K562 (cell line): ENCODE results near the gene MINK1.

Experiments
- BACH1 ChIP-seq: fragments of 200-800 bp; sonication (Bioruptor generic); IDR thresholded peaks from 2 replicates; pipeline ENCODE4 v1.6.1; 2016; ENCODE audit warnings: missing genetic modification characterization, missing compliant biosample characterization
- ETV5 ChIP-seq: sonication (generic); formaldehyde crosslinking; IDR thresholded peaks from 2 replicates; pipeline ENCODE4 v1.4.0; 2020; ENCODE audit warnings: low read depth, mild to moderate bottlenecking, missing genetic modification reagents
- PCBP1 ChIP-seq: fragments of 200-400 bp; formaldehyde crosslinking; IDR thresholded peaks from 2 replicates; pipeline ENCODE4 v1.6.1; 2018; ENCODE audit warnings: mild to moderate bottlenecking, low read depth, low read length; ENCODE audit not compliant: poor library complexity, severe bottlenecking
- POLR2A ChIP-seq: fragments of 450-650 bp; conservative IDR thresholded peaks from 2 replicates; pipeline ENCODE4 v1.6.1; 2016
- RFX5 ChIP-seq: IDR thresholded peaks from 2 replicates; pipeline ENCODE4 v1.6.1; 2011; ENCODE audit warnings: low read depth, mild to moderate bottlenecking, improper control_type of control experiment, low read length
- SP2 ChIP-seq: IDR thresholded peaks from 2 replicates; pipeline ENCODE4 v1.6.1; 2011; ENCODE audit warnings: mild to moderate bottlenecking, low read depth, low read length, moderate library complexity; ENCODE audit not compliant: poor library complexity, severe bottlenecking; ENCODE audit errors: extremely low read depth
- TAF15 ChIP-seq: fragments of 200-400 bp; formaldehyde crosslinking; IDR thresholded peaks from 2 replicates; pipeline ENCODE4 v1.6.1; 2017; ENCODE audit warnings: mild to moderate bottlenecking, low read depth, low read length, moderate library complexity
- TFAP4 ChIP-seq: sonication (generic); formaldehyde crosslinking; IDR thresholded peaks from 2 replicates; pipeline ENCODE4 v1.8.0; 2022; ENCODE audit warnings: missing genetic modification reagents, mild to moderate bottlenecking, moderate library complexity, borderline replicate concordance
- ZFP1 ChIP-seq: fragments of 450-650 bp; formaldehyde crosslinking; IDR thresholded peaks from 2 replicates; pipeline ENCODE4 v1.4.0; 2020; ENCODE audit warnings: mild to moderate bottlenecking, mixed read lengths
- ZNF239 ChIP-seq: fragments of 250-450 bp; sonication (Bioruptor Pico); IDR thresholded peaks from 2 replicates; pipeline ENCODE4 v1.4.0; 2020; ENCODE audit warnings: mild to moderate bottlenecking
- TF ChIP-seq, protein P1 (sequence below), 3 experiments: IDR thresholded peaks in 2 of 3; conservative IDR thresholded peaks in 1 of 3; 2 replicates each; pipeline ENCODE4 v1.5.1; 2011 to 2012; ENCODE audit warnings: low read length in 3 of 3, mild to moderate bottlenecking in 3 of 3, control low read depth in 2 of 3, improper control_type of control experiment in 1 of 3, inconsistent platforms in 1 of 3, low read depth in 1 of 3, mixed read lengths in 1 of 3, moderate library complexity in 1 of 3; ENCODE audit not compliant: insufficient read depth in 2 of 3
- TF ChIP-seq, protein P2 (sequence below): fragments of 250-450 bp; sonication (Bioruptor Pico); IDR thresholded peaks from 2 replicates; pipeline ENCODE4 v1.5.0; 2020; ENCODE audit warnings: mild to moderate bottlenecking

DNA sequence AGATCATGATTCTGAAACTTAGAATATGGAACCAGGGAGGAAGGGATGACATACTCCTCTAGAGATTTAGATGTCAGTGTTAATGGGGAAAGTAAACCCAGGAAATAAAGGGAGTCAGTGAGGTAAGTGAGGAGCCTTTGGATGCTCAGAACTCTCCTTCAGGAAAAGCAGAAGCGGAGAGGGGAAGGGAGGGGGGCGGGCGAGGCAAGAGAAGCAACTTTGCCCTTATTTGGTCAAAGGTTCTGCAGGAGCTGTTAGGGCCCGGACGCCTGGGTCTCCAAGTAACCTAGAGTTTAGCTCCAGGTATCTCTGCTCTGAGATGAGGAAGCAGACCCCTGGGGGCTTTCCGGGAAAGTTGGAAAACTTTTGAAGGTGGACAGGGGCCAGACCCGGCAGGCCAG lies 113.9 kb downstream of the MINK1 start:
- TF ChIP-seq RFX5 (no peak), POLR2A (no peak), ZFP1 (CRISPR knock-in tag) (no peak), TFAP4 (CRISPR knock-in tag) (no peak), BACH1 (tag) (no peak), TAF15 (no peak), PCBP1 (no peak), ZNF239 (CRISPR knock-in tag) (no peak), ETV5 (CRISPR knock-in tag) (no peak), SP2 (no peak)
- TF ChIP-seq, protein P1, sequence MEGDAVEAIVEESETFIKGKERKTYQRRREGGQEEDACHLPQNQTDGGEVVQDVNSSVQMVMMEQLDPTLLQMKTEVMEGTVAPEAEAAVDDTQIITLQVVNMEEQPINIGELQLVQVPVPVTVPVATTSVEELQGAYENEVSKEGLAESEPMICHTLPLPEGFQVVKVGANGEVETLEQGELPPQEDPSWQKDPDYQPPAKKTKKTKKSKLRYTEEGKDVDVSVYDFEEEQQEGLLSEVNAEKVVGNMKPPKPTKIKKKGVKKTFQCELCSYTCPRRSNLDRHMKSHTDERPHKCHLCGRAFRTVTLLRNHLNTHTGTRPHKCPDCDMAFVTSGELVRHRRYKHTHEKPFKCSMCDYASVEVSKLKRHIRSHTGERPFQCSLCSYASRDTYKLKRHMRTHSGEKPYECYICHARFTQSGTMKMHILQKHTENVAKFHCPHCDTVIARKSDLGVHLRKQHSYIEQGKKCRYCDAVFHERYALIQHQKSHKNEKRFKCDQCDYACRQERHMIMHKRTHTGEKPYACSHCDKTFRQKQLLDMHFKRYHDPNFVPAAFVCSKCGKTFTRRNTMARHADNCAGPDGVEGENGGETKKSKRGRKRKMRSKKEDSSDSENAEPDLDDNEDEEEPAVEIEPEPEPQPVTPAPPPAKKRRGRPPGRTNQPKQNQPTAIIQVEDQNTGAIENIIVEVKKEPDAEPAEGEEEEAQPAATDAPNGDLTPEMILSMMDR (IDR thresholded peaks at IDR 0.05 in 2 of 3, conservative IDR thresholded peaks at IDR 0.05 in 1 of 3; ENCODE audit: insufficient read depth in 2 of 3, low read depth in 1 of 3, low read length in 3 of 3) = no peak
- TF ChIP-seq, protein P2, sequence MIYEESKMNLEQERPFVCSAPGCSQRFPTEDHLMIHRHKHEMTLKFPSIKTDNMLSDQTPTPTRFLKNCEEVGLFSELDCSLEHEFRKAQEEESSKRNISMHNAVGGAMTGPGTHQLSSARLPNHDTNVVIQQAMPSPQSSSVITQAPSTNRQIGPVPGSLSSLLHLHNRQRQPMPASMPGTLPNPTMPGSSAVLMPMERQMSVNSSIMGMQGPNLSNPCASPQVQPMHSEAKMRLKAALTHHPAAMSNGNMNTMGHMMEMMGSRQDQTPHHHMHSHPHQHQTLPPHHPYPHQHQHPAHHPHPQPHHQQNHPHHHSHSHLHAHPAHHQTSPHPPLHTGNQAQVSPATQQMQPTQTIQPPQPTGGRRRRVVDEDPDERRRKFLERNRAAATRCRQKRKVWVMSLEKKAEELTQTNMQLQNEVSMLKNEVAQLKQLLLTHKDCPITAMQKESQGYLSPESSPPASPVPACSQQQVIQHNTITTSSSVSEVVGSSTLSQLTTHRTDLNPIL (CRISPR knock-in tag) = no peak
